ENCODE data around the gene HAUS8. TPM values are rescaled to one million over a fixed set of nuclear protein-coding genes. Genes with fewer than 3 reads are reported as not detected.

Gene HAUS8
- total and polyA plus RNA-seq, 2 of the 13 experiments (the other 11 are each of a cell fraction or from before 2014, with no cell fraction given): 7.8 to 17.5 TPM

DNA sequence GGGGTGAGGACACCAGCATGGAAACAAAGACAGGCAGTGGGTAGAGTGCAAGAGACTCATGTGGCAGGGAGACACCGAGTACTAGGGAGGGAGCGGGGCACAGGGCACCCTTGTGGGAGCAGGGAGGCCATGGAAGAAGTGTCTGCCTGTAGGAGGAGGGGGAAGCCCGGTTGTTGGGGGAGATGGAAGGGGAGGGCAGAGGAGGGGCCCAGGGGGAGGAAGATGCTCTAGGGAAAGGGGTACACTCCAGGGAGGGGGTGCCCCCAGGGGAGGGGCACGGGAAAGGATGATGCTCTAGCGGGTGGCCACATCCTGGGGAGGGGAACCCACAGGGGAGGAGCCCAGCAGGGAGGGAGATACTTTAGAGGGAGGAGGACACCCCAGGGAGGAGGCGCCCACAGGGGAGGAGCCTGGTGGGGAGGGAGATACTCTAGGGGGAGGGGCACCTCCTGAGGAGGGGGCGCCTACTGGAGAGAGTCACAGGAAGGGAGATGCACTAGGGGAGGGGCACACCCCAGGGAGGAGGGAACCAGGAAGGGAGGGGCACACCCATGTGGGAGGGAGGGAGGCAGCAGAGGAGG, 73.6 kb downstream of the HAUS8 start:
- no TSS peak for BruUV-seq (replicated peaks)
- Histone ChIP-seq H3K27me3 (ENCODE audit: control insufficient read depth in 1 of 2, insufficient read depth in 2 of 2, low read length in 2 of 2) (peaks cover 0 to 3% of the 10 kb centered on the region in 2 experiments; a peak in 1 of 5 replicates), H3K4me3 (replicated peaks in 1 of 3; ENCODE audit: insufficient read depth in 1 of 3, low read depth in 2 of 3, low read length in 3 of 3) (no peak overlapping the region), H3K9me3 (ENCODE audit: low read length) (no peaks in the 10 kb centered on the region; the same call in 1 of the 2 replicates), H4K20me1 (ENCODE audit: insufficient read depth, low read length) (no peaks in the 10 kb centered on the region), H3K9ac (ENCODE audit: insufficient read depth, low read depth, low read length) (no peak overlapping the region), H3K27ac (ENCODE audit: extremely low read length, insufficient read depth, low read length) (no peak overlapping the region), H2AFZ (ENCODE audit: low read length) (no peak overlapping the region), H3K4me2 (ENCODE audit: low read depth, low read length) (no peak overlapping the region), H3K79me2 (ENCODE audit: insufficient read depth, low read length) (no peaks in the 10 kb centered on the region), H3K36me3 (replicated peaks in 1 of 2; ENCODE audit: control insufficient read depth in 1 of 2, insufficient read depth in 2 of 2, low read length in 2 of 2) (no peaks in the 10 kb centered on the region), H3K4me1 (ENCODE audit: insufficient read depth, low read length) (no peaks in the 10 kb centered on the region)
- FAIRE-seq (no peak), ATAC-seq (no peak), DNase-seq (ENCODE audit: low spot score) (no peak)
- TF ChIP-seq DNMT1 (CRISPR knock-in tag; IDR thresholded peaks at IDR 0.05) (no peak), ZFP36L2 (CRISPR knock-in tag; IDR thresholded peaks at IDR 0.05) (no peak), TRIM24 (CRISPR knock-in tag; IDR thresholded peaks at IDR 0.05) (no peak), CREB1 (IDR thresholded peaks at IDR 0.05) (no peak), CREB1 (CRISPR knock-in tag; IDR thresholded peaks at IDR 0.05) (no peak), ZBTB8A (CRISPR knock-in tag; IDR thresholded peaks at IDR 0.05; ENCODE audit: borderline replicate concordance, low read depth) (no peak), MIER2 (CRISPR knock-in tag; IDR thresholded peaks at IDR 0.05) (no peak), ZNF790 (CRISPR knock-in tag; IDR thresholded peaks at IDR 0.05; ENCODE audit: borderline replicate concordance) (no peak), HNF4G (IDR thresholded peaks at IDR 0.05; ENCODE audit: borderline replicate concordance, low read depth, low read length) (no peak), HNF4G (CRISPR knock-in tag; IDR thresholded peaks at IDR 0.05; ENCODE audit: borderline replicate concordance, low read depth) (no peak), AHR (CRISPR knock-in tag; IDR thresholded peaks at IDR 0.05) (no peak), ZFP37 (CRISPR knock-in tag; IDR thresholded peaks at IDR 0.05; ENCODE audit: borderline replicate concordance) (no peak), ELF1 (CRISPR knock-in tag; IDR thresholded peaks at IDR 0.05) (no peak), BHLHE40 (IDR thresholded peaks at IDR 0.05; ENCODE audit: low read length) (no peak), ZNF333 (CRISPR knock-in tag; IDR thresholded peaks at IDR 0.05; ENCODE audit: borderline replicate concordance) (no peak), ZNF549 (CRISPR knock-in tag; IDR thresholded peaks at IDR 0.05) (no peak), SKI (IDR thresholded peaks at IDR 0.05; ENCODE audit: partially characterized antibody) (no peak), PRDM4 (CRISPR knock-in tag; IDR thresholded peaks at IDR 0.05; ENCODE audit: borderline replicate concordance) (no peak)
- TF ChIP-seq, protein P1, sequence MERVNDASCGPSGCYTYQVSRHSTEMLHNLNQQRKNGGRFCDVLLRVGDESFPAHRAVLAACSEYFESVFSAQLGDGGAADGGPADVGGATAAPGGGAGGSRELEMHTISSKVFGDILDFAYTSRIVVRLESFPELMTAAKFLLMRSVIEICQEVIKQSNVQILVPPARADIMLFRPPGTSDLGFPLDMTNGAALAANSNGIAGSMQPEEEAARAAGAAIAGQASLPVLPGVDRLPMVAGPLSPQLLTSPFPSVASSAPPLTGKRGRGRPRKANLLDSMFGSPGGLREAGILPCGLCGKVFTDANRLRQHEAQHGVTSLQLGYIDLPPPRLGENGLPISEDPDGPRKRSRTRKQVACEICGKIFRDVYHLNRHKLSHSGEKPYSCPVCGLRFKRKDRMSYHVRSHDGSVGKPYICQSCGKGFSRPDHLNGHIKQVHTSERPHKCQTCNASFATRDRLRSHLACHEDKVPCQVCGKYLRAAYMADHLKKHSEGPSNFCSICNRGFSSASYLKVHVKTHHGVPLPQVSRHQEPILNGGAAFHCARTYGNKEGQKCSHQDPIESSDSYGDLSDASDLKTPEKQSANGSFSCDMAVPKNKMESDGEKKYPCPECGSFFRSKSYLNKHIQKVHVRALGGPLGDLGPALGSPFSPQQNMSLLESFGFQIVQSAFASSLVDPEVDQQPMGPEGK (CRISPR knock-in tag; IDR thresholded peaks at IDR 0.05): no peak
- POLR2A ChIA-PET: no interaction called here
- WGBS (ENCODE audit: low lambda C conversion rate): 22% methylated on average over 7 of the region's 7 CpGs
- intact Hi-C loops (cut with micrococcal nuclease; ENCODE audit: unreplicated experiment): no loop called here
- in situ Hi-C loops (cut with HindIII; ENCODE audit: extremely low pct_ligation_motif_present, low pct_unique_long_range_greater_than_20kb): no loop called here
- CTCF ChIA-PET (ENCODE audit: low intra/inter-chr PET ratio, low total read pairs): no interaction called here

All from HepG2 (cell line).